Fibroblast of the aortic adventitia (primary cell): ENCODE results near the gene DTNBP1. TPM values are rescaled to one million over a fixed set of nuclear protein-coding genes. Genes with fewer than 3 reads are reported as not detected.

Source experiments
- DNase-seq: peaks from one replicate; pipeline ENCODE4 v3.0.0-alpha.2; 2010; ENCODE audit warnings: low read depth
- H3K4me3 ChIP-seq: 2 replicates; pipeline ENCODE4 v1.5.1; 2011; ENCODE audit warnings: low read depth, mild to moderate bottlenecking, control low read depth, low read length, moderate library complexity
- total RNA-seq: library from RNA; depleted of rRNA; stranded (reverse); fragments of >200 nt; gene quantifications from 2 replicates; pipeline ENCODE4 v1.2.3, GENCODE V29; 2012; ENCODE audit warnings: low replicate concordance
- TF ChIP-seq, protein P1 (sequence below): IDR thresholded peaks from 2 replicates; pipeline ENCODE4 v1.5.1; 2011; ENCODE audit warnings: mild to moderate bottlenecking, low read length, control low read depth, inconsistent platforms; ENCODE audit not compliant: insufficient read depth

The DTNBP1 gene
- total RNA-seq, 1 donor, result 5.8 TPM

DNA sequence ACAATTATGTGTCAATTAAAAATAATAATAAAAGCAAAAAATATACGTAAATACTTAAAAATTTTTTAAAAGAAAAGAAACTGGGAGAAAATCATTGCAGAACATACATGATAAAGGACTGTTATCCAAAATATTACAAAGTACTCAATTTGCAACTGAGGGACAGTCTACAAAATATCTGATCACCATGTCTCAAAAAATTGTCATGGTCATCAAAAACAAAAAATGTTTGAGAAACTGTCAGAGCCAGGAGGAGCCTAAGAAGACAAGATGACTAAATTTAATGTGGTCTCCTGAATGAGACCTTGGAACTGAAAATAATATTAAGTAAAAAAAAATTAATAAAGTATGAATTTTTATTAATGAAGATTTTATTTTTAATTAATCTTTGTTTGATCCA lies 43.5 kb downstream of the DTNBP1 start:
- DNase-seq, result no peak
- H3K4me3 ChIP-seq, result no peak overlapping the region
- TF ChIP-seq, protein P1, sequence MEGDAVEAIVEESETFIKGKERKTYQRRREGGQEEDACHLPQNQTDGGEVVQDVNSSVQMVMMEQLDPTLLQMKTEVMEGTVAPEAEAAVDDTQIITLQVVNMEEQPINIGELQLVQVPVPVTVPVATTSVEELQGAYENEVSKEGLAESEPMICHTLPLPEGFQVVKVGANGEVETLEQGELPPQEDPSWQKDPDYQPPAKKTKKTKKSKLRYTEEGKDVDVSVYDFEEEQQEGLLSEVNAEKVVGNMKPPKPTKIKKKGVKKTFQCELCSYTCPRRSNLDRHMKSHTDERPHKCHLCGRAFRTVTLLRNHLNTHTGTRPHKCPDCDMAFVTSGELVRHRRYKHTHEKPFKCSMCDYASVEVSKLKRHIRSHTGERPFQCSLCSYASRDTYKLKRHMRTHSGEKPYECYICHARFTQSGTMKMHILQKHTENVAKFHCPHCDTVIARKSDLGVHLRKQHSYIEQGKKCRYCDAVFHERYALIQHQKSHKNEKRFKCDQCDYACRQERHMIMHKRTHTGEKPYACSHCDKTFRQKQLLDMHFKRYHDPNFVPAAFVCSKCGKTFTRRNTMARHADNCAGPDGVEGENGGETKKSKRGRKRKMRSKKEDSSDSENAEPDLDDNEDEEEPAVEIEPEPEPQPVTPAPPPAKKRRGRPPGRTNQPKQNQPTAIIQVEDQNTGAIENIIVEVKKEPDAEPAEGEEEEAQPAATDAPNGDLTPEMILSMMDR, result no peak

DNA sequence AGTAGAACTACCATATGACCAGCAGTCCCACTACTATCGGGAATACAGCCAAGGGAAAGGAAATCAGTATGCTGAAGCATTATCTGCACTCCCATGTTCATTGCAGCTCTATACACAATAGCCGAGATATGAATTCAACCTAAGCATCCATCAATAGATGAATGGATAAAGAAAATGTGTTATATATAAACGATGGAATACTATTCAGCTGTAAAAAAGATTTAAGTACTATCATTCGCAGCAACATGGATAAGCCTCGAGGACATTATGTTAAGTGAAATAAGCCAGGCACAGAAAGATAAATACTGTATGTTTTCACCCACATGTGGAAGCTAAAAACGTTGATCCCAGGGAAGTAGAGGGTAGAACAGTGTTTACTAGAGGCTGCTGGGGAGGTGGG lies 44.1 kb downstream of the DTNBP1 start:
- TF ChIP-seq, protein P1, result no peak
- DNase-seq, result no peak
- H3K4me3 ChIP-seq, result no peak overlapping the region

DNA sequence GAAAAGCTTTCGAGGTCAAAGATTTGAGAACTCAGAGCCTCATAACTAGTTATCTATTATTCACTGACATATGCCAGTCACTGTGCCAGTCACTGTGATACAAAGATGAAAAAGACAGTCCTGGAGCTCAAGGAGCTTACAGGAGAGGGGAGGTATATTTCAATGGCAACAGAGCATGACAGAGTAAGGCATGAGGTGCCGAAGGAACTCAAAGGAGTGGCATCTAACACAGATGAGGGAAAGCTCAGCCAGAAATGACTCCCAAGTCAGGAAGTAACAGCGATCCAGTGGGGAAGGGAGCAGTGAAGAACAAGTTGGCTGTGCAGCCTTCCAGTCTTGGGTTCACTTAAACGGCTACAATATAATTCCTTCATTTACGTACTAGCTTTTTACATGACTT lies 46.6 kb downstream of the DTNBP1 start:
- TF ChIP-seq, protein P1, result no peak
- H3K4me3 ChIP-seq, result no peak overlapping the region
- no peak for DNase-seq

- no peak overlapping the region for H3K4me3 ChIP-seq
- no peak for DNase-seq
- TF ChIP-seq, protein P1, result no peak
Observed at GRCh38 chr6:15615802-15616201, 47.0 kb downstream of the DTNBP1 start.

GRCh38 chr6:15614277-15614676 lies 48.6 kb downstream of the DTNBP1 start:
- no peak for DNase-seq
- H3K4me3 ChIP-seq, result no peak overlapping the region
- TF ChIP-seq, protein P1, result no peak

DNA sequence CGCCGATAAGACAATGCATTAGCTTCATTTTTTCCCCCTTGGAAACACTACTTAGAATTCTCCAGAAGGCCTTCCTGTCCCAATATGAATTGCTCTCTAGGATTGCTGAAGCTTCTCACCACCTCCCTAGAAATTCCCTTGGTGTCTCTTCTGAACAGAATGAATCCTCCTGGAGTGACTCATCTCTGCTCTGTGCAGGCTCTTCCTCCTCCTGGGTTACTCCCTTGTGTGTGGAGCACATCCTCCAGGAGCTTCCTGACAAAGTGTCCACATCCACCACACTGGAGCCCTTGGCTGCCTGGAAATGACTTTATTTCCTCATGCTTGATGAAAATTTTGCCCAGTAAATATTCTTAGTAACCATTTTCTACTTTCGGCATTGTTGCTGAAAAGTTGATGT lies 54.4 kb downstream of the DTNBP1 start:
- H3K4me3 ChIP-seq, result no peak overlapping the region
- peak; percentile 54 for DNase-seq
- TF ChIP-seq, protein P1, result no peak

- TF ChIP-seq, protein P1, result no peak
- DNase-seq, result no peak
- H3K4me3 ChIP-seq, result no peak overlapping the region
Observed at GRCh38 chr6:15607603-15608002, 55.2 kb downstream of the DTNBP1 start.
